ENCODE results near the gene LCE2C. TPM values are rescaled to one million over a fixed set of nuclear protein-coding genes. Genes with fewer than 3 reads are reported as not detected.

Gene LCE2C
- total RNA-seq, 2 experiments from 2014 or later: not detected

Other genes with a start within 250 kb of the LCE2C start
- not detected for gene LCE5A, start 164.5 kb upstream of the LCE2C start, total RNA-seq
- gene CRCT1, start 160.8 kb upstream of the LCE2C start, total RNA-seq: not detected
- not detected for gene LCE3E, start 108.5 kb upstream of the LCE2C start, total RNA-seq
- not detected for gene LCE3D, start 94.8 kb upstream of the LCE2C start, total RNA-seq
- gene LCE3C, start 75.0 kb upstream of the LCE2C start, total RNA-seq: not detected
- gene LCE3B, start 61.5 kb upstream of the LCE2C start, total RNA-seq: not detected
- not detected for gene LCE3A, start 52.2 kb upstream of the LCE2C start, total RNA-seq
- gene LCE2D, start 11.9 kb upstream of the LCE2C start, total RNA-seq: not detected
- not detected for gene LCE2B, start 10.8 kb downstream of the LCE2C start, total RNA-seq
- not detected for gene LCE2A, start 23.1 kb downstream of the LCE2C start, total RNA-seq
- gene LCE4A, start 32.9 kb downstream of the LCE2C start, total RNA-seq: not detected
- gene KPRP, start 82.7 kb downstream of the LCE2C start, total RNA-seq: not detected
- gene LCE1F, start 99.9 kb downstream of the LCE2C start, total RNA-seq: not detected
- gene LCE1E, start 111.0 kb downstream of the LCE2C start, total RNA-seq: not detected
- not detected for gene LCE1D, start 121.4 kb downstream of the LCE2C start, total RNA-seq
- not detected for gene LCE1C, start 131.4 kb downstream of the LCE2C start, total RNA-seq
- gene LCE1B, start 136.7 kb downstream of the LCE2C start, total RNA-seq: not detected
- not detected for gene LCE1A, start 152.2 kb downstream of the LCE2C start, total RNA-seq
- not detected for gene LCE6A, start 167.6 kb downstream of the LCE2C start, total RNA-seq
- not detected for gene LCE7A, start 184.7 kb downstream of the LCE2C start, total RNA-seq
- gene SMCP, start 203.0 kb downstream of the LCE2C start, total RNA-seq: not detected
- not detected for gene IVL, start 233.3 kb downstream of the LCE2C start, total RNA-seq

Measured in activated CD8-positive, alpha-beta T cell treated with anti-CD3 and anti-CD28 coated beads, Interleukin-2, amount 10 ng/mL, durations not matched to agents 7 days and 5 days (primary cell).